Naive B cell (primary cell): Measurements from ENCODE around the gene ATL3. TPM values are rescaled to one million over a fixed set of nuclear protein-coding genes. Genes with fewer than 3 reads are reported as not detected.
"Not testable (repeated sequence)": the region's sequence is repeated elsewhere in the genome, so short reads cannot be mapped to it uniquely, and the experiment has no call there.

Experiments used
- ATAC-seq, 2 donors: fragments of 150-1000 bp; cut with Tn5 transposase; 2 replicates each; pipeline ENCODE4 v1.10.0; 2021; ENCODE audit warnings: low read depth in 2 of 2, mild to moderate bottlenecking in 2 of 2, moderate library complexity in 2 of 2
- DNase-seq: peaks from one replicate; pipeline ENCODE4 v3.0.0; 2022
- H3K27ac Mint-ChIP-seq, 6 donors: one replicate each; pipeline ENCODE4 v1.8.0; 2020 to 2022; ENCODE audit warnings: mild to moderate bottlenecking in 6 of 6, mixed read lengths in 6 of 6, moderate library complexity in 5 of 6, inconsistent platforms in 2 of 6
- H3K27me3 Mint-ChIP-seq, 3 donors: one replicate each; pipeline ENCODE4 v1.8.0; 2021 to 2022; ENCODE audit warnings: mixed read lengths in 3 of 3, mild to moderate bottlenecking in 1 of 3
- H3K36me3 Mint-ChIP-seq, 2 donors: one replicate each; pipeline ENCODE4 v1.8.0; 2020 to 2022; ENCODE audit warnings: mixed read lengths in 2 of 2, inconsistent platforms in 1 of 2, mild to moderate bottlenecking in 1 of 2
- H3K4me1 Mint-ChIP-seq, 3 donors: one replicate each; pipeline ENCODE4 v1.8.0; 2020 to 2022; ENCODE audit warnings: mixed read lengths in 3 of 3, inconsistent platforms in 1 of 3, mild to moderate bottlenecking in 1 of 3, moderate library complexity in 1 of 3
- H3K4me3 Mint-ChIP-seq, 8 donors: one replicate each; pipeline ENCODE4 v1.8.0; 2020 to 2022; ENCODE audit warnings: mild to moderate bottlenecking in 8 of 8, mixed read lengths in 8 of 8, moderate library complexity in 8 of 8, inconsistent platforms in 2 of 8
- H3K9me3 Mint-ChIP-seq, 7 donors: one replicate each; pipeline ENCODE4 v1.8.0; 2020 to 2022; ENCODE audit warnings: mixed read lengths in 7 of 7, mild to moderate bottlenecking in 5 of 7, inconsistent platforms in 2 of 7, moderate library complexity in 1 of 7
- polyA plus RNA-seq, 6 donors: library from polyadenylated mRNA; unstranded; fragments of 300-500 nt; fragmentation: Illumina TruSeq; gene quantifications; one replicate each; pipeline ENCODE4 v1.2.3, GENCODE V29; 2021; ENCODE audit warnings: low read depth in 6 of 6

ATL3 gene
- polyA plus RNA-seq, 6 donors from 2014 or later, result 15.9 to 22.4 (median 20.8) TPM

GRCh38 chr11:63609536-63609935 is 61.6 kb downstream of the ATL3 start:
- peak overlapping the region in 1 of 6 donors; percentile 49 for H3K27ac Mint-ChIP-seq
- ATAC-seq, result no peak
- H3K4me3 Mint-ChIP-seq, result no peak overlapping the region
- DNase-seq, result no peak
- H3K9me3 Mint-ChIP-seq, result no peaks in the 10 kb centered on the region
- H3K36me3 Mint-ChIP-seq, result no peaks in the 10 kb centered on the region
- peaks cover 16 to 17% (median 16%) of the 10 kb centered on the region in 3 donors for H3K4me1 Mint-ChIP-seq
- H3K27me3 Mint-ChIP-seq, result peaks cover 18 to 54% (median 23%) of the 10 kb centered on the region in 3 donors

- Mint-ChIP-seq H3K9me3 (no peaks in the 10 kb centered on the region), H3K4me1 (peaks cover 8 to 12% (median 8%) of the 10 kb centered on the region in 3 donors), H3K27ac (peak overlapping the region in 1 of 6 donors; percentile 49)
Observed at GRCh38 chr11:63608353-63609345, 62.5 kb downstream of the ATL3 start.

GRCh38 chr11:63603180-63603518 is 68.0 kb downstream of the ATL3 start:
- Mint-ChIP-seq H3K27me3 (peaks cover 9 to 18% (median 13%) of the 10 kb centered on the region in 3 donors), H3K4me3 (no peak overlapping the region), H3K27ac (no peak overlapping the region), H3K9me3 (no peaks in the 10 kb centered on the region), H3K4me1 (no peaks in the 10 kb centered on the region), H3K36me3 (no peaks in the 10 kb centered on the region)
- ATAC-seq (no peak), DNase-seq (no peak)

More at GRCh38 chr11:63608353-63609345, 62.5 kb downstream of the ATL3 start:
- DNase-seq (no peak), ATAC-seq (no peak)
- H3K36me3 Mint-ChIP-seq, result no peaks in the 10 kb centered on the region
- no peak overlapping the region for H3K4me3 Mint-ChIP-seq
- H3K27me3 Mint-ChIP-seq, result peaks cover 15 to 45% (median 18%) of the 10 kb centered on the region in 3 donors

- not testable (repeated sequence) for H3K9me3 Mint-ChIP-seq, H3K27ac Mint-ChIP-seq, DNase-seq, H3K4me1 Mint-ChIP-seq, H3K36me3 Mint-ChIP-seq, H3K4me3 Mint-ChIP-seq, ATAC-seq
- H3K27me3 Mint-ChIP-seq, result peaks cover 7 to 16% (median 13%) of the 10 kb centered on the region in 3 donors
Observed at GRCh38 chr11:63602290-63603179, 68.6 kb downstream of the ATL3 start.

- Mint-ChIP-seq H3K27ac (no peak overlapping the region), H3K9me3 (no peaks in the 10 kb centered on the region), H3K4me3 (no peak overlapping the region), H3K27me3 (peaks cover 0 to 9% (median 0%) of the 10 kb centered on the region in 3 donors), H3K36me3 (no peaks in the 10 kb centered on the region), H3K4me1 (no peaks in the 10 kb centered on the region)
- no peak for ATAC-seq
- no peak for DNase-seq
Observed at GRCh38 chr11:63599211-63600122, 71.7 kb downstream of the ATL3 start.

GRCh38 chr11:63598556-63598955 is 72.6 kb downstream of the ATL3 start:
- no peaks in the 10 kb centered on the region for H3K36me3 Mint-ChIP-seq
- no peaks in the 10 kb centered on the region for H3K9me3 Mint-ChIP-seq
- H3K27ac Mint-ChIP-seq, result no peak overlapping the region
- DNase-seq (no peak), ATAC-seq (no peak)
- H3K4me1 Mint-ChIP-seq, result peaks cover 0 to 1% (median 0%) of the 10 kb centered on the region in 3 donors
- H3K27me3 Mint-ChIP-seq, result peaks cover 0 to 9% (median 0%) of the 10 kb centered on the region in 3 donors
- H3K4me3 Mint-ChIP-seq, result no peak overlapping the region

- H3K27ac Mint-ChIP-seq, result no peak overlapping the region
- H3K36me3 Mint-ChIP-seq, result no peaks in the 10 kb centered on the region
- no peak for DNase-seq
- peaks cover 0 to 1% (median 0%) of the 10 kb centered on the region in 3 donors for H3K4me1 Mint-ChIP-seq
- no peak for ATAC-seq
- H3K27me3 Mint-ChIP-seq, result peaks cover 0 to 9% (median 7%) of the 10 kb centered on the region in 3 donors
- no peak overlapping the region for H3K4me3 Mint-ChIP-seq
- H3K9me3 Mint-ChIP-seq, result no peaks in the 10 kb centered on the region
Observed at GRCh38 chr11:63595296-63595695, 75.9 kb downstream of the ATL3 start.

- ATAC-seq (no peak), DNase-seq (no peak)
- Mint-ChIP-seq H3K4me3 (peak overlapping the region in 1 of 8 donors; percentile 55), H3K9me3 (no peaks in the 10 kb centered on the region), H3K27me3 (peaks cover 6 to 19% (median 9%) of the 10 kb centered on the region in 3 donors), H3K4me1 (peaks cover 0 to 1% (median 0%) of the 10 kb centered on the region in 3 donors), H3K36me3 (no peaks in the 10 kb centered on the region), H3K27ac (no peak overlapping the region)
Observed at GRCh38 chr11:63592975-63593395, 78.2 kb downstream of the ATL3 start.

GRCh38 chr11:63590024-63590788 is 81.0 kb downstream of the ATL3 start:
- Mint-ChIP-seq H3K27ac (peak overlapping the region in 1 of 6 donors; percentile 50), H3K4me1 (peaks cover 0 to 1% (median 0%) of the 10 kb centered on the region in 3 donors), H3K36me3 (no peaks in the 10 kb centered on the region), H3K9me3 (peaks cover 0 to 5% (median 0%) of the 10 kb centered on the region in 7 donors), H3K27me3 (peaks cover 6 to 29% (median 11%) of the 10 kb centered on the region in 3 donors), H3K4me3 (no peak overlapping the region)
- ATAC-seq (no peak), DNase-seq (no peak)

- Mint-ChIP-seq H3K36me3 (no peaks in the 10 kb centered on the region), H3K4me3 (no peak overlapping the region), H3K4me1 (peaks cover 0 to 1% (median 0%) of the 10 kb centered on the region in 3 donors), H3K9me3 (peaks cover 0 to 5% (median 0%) of the 10 kb centered on the region in 7 donors), H3K27me3 (peaks cover 6 to 30% (median 11%) of the 10 kb centered on the region in 3 donors), H3K27ac (no peak overlapping the region)
- DNase-seq (no peak), ATAC-seq (no peak)
Observed at GRCh38 chr11:63589000-63589399, 82.2 kb downstream of the ATL3 start.

- peaks cover 0 to 8% of the 10 kb centered on the region in 2 donors for H3K36me3 Mint-ChIP-seq
- no peak overlapping the region for H3K4me3 Mint-ChIP-seq
- peaks cover 0 to 8% (median 0%) of the 10 kb centered on the region in 3 donors for H3K4me1 Mint-ChIP-seq
- peaks cover 6 to 38% (median 15%) of the 10 kb centered on the region in 3 donors for H3K27me3 Mint-ChIP-seq
- no peak overlapping the region for H3K27ac Mint-ChIP-seq
- ATAC-seq, result no peak
- no peak for DNase-seq
- H3K9me3 Mint-ChIP-seq, result peaks cover 6 to 11% (median 7%) of the 10 kb centered on the region in 7 donors
Observed at GRCh38 chr11:63586451-63587166, 84.6 kb downstream of the ATL3 start.
